Stimulated activated CD8-positive, alpha-beta memory T cell treated with anti-CD3 and anti-CD28 coated beads, Interleukin-7, amount 100 ng/mL, for 48 hours (primary cell): ENCODE measurements around the gene GPANK1.
A peak's percentile ranks its signal among the peaks of the same experiment; 100 is the strongest.

Source experiments
- DNase-seq, 2 donors: peaks; one replicate each; pipeline ENCODE4 v3.0.0-alpha.2; 2020; ENCODE audit warnings: low read depth in 1 of 2; ENCODE audit errors: extremely low read depth in 1 of 2

Gene GPANK1

DNA sequence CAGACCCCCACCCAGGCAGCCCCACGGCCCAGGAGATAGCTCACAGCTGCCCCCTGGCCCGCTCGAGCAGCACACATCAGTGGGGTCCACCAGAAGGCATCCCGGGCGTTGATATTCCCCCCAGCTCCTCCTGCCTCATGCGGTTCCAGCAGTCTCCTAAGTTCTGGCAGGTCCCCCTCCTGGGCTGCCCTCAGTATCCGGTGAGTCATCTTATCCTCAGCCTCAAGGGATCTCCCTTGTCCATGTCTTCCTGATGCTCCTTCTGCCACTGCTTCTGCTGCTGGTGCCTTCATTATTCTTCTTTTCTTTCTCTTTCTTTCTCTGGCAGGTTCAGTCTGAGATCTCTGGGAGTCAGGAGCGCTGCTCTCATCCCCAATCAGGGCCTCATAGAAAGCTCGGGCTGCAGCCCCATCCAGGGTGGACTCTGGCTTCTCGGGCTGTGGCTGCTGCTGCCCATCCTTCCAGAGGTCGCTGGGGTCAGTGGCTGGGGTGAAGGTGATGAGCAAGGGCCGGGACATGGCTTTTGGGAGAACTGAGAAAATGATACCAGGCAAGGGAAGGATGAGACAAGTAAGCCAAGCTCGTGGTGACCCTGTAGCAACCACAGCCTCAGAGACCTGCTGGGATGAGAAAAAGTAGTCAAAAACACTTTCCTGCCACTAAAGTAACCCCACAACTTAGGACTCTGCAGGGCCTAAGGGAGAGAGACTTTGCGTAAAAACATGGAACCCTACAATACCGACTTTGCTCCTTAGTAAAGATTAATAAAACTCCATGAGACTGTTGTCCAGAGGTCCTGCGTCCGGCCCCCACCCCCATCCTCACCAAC, 622 bp downstream of the GPANK1 start:
- no peak for DNase-seq

DNA sequence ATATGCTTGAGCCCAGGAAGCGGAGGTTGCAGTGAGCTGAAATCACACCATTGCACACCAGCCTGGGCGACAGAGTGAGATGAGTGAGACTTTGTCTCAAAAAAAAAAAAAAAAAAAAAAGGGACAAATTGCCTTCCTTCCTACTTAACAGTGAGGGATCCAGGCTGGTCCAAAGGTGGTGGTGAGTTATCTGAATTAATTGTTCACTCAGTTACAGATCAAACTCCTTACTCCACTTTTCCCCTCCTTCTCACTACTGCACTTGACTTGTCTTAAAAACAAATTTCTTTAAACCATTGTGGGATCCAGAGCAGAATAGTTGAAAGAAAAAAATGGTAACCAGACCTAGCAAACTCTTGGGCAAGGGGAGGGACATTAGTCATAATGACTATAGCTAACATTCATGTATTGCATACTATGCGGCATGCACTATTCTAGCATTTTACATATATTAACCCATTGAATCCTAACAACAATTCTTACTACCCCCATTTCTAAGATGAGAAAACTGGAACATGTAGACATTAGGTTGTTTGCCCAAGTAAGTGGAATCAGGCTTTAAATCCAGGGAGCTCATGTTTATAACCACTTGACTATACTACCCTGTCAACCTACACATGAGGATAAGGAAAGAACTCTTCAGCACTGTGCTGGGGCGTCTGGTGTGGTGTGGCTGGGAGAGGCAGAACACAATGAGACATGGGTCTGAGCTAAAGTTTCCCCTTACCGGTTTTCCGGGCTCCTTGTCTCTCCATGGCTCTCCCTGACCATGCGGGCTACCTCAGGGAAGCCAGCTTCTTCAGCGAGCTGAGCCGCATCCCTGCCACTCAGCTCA, 1.5 kb downstream of the GPANK1 start:
- DNase-seq = no peak

DNA sequence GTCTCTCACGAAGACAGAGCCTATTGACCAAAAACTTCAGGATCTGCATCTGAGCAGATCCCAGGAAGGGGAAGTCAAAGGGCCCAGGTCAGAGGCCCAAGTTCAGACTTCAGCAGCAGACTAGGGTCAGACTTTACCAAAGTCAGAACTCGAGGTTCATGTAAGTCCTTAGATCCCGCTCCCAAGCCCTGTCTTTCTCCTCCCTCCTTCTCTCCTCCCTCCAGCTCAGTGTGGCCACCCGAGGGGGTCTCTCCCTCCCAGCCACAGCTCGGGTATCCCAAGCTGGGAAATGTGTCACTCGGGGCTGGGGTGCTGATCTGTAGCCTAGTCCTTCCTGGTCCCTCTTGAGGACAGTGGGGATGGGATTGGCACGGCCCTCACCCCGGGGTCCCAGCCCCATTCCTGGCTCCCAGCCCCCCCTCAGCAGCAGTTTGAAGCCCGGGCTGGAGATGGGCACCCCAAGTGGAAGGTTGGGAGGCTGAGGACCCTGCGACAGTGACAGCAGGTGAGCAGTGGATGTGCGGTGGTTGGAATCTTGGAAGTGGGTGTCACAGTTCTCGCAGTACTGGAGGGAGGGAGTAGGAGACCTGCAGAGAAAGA, 2.6 kb downstream of the GPANK1 start:
- no peak for DNase-seq

DNA sequence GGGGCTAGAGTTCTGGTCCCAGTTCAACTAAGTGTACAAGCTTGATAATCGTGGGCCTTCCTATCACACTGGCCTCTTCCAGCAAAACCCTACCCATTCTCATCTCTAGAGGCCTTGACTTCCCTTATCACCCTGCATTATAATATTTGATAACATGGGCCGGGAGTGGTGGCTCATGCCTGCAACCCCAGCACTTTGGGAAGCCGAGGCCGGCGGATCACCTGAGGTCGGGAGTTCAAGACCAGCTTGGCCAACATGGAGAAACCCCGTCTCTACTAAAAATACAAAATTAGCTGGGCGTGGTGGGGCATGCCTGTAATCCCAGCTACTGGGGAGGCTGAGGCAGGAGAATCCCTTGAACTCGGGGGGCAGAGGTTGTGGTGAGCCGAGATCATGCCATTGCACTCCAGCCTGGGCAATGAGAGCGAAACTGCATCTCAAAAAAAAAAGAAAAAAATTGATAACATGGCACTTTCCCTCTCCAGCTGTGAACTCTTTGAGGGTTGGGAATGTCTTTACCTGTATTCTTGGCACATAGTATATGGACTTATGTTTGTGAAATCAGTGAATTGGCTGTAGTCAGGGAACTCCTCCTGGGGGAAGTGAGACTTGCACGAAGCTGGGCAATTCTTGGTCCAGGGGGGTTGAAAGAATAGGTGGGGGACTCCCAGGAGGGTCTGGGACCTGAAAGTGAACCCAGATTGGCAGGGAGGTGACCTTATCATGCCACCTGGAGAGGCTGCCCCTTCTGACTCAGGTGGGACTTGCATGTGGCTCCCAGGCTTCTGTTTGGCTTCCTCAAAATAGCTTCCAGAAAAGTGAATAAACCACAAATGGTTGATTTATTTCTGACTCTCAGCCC, 3.3 kb downstream of the GPANK1 start:
- DNase-seq = no peak

DNA sequence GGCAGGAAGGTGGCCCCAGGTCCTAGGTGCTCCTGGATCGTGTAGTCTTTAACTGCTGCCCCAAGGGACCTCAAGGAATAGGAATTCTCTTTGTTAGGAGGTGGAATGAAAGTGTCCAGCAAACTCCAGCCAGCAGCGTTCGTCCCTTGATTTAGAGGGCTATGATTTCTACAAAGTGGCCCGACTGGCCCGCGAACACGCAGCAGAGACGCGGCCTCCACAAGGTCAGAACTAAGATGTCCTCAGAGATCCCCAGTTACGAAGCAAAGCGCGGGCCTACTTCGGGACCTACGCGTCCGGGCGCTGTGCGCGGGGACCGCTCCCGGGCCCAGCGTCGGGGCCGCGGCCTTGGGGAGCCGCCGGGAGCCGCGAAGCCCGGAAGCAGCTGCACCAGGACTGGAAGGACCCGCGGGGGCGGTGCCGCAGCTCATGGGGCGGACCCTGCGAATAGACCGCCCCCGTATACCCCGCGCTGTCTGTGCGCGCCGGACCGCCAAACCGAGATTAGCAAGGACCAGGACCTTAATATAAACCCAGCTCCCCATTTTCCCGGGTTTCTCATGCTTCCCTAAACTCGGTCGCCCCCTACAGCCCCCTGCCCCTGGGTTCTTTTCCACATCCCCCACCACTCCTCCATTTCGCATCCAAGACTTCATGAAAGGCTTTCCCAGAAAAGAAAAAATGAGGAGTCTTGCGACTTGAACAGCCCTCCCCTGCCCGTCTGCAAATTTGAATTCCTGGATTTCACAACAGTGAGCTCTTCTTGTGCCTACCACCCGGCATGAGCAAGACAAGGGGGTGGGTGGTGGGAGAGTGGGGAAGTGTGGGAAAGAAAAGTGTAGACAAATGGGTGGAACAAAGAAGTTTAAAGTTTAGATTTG, 4.2 kb downstream of the GPANK1 start, which contains the start of gene C6orf47:
C6orf47 (minus strand) TSS at position 398 of the 881 bp plus-strand sequence. CDS start 831 bp downstream, outside the sequence.
- DNase-seq = peak; percentile 63 to 74

DNA sequence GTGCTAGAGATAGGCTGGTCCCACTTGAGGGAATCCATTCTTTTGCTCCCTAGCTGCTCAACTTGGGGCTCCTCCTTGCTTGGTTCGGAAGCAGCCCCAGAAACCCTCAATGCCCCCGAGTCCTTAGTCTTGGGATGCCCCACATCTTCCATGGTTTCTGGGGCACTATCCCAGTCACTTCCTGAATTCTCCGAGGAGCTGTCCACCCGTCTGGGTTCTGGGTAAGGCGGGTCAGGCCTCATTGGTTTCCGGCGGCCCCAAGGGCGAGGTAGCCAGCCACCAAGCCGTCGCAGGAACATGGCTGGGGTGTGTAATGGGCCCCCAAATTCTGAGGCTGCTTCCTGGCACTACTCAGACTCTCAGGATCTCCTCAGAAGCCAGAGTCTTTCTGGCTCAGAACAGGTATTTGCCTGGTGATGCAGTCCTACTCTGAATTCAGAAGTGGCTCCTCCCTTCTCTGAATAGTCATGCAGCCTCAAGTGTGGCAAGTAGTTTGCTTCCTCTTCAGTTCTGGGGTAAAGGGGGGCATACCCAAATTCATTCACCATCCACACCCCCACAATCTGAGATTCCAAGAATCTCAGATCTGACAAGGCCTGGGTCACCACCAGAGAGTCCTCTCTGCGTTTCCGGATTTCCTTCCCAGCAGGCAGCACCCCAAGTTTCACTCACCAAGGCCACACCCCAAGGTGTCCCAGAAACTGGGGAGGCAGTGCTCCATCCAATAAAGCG, 5.0 kb downstream of the GPANK1 start:
- DNase-seq = peak in 1 of 2 donors; percentile 18

DNA sequence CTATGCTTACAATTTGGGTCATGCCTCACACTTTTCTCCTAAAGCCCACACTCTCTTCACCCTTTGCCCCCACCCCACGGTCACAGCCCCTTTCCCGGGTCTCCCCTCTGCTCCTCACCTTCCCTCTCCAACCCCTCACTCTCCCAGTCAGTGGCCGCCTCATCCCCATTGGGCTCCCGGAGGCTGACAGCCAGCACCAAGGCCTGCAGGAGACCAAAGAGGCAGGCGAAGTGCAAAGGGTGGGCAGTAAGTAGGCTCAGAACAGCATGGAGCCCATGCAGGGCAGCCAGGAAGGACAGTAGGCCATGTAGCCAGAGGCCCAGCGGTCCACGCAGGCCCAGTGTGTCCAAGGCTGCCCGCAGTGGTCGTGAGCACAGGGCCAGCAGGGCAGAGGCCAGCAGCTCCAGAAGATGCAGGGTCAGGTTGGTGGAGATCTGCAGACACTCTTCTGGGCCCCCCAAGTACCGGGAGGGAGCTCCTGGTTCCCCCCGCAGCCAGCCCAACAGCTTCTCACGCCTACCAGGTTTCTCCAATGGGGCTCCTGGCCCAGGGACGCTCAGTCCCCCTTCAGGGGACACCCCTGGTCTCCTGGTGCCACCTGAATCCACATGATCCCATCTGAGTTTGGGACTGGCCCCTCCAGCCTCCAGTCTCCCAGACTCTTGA, 5.7 kb downstream of the GPANK1 start:
- no peak for DNase-seq

DNA sequence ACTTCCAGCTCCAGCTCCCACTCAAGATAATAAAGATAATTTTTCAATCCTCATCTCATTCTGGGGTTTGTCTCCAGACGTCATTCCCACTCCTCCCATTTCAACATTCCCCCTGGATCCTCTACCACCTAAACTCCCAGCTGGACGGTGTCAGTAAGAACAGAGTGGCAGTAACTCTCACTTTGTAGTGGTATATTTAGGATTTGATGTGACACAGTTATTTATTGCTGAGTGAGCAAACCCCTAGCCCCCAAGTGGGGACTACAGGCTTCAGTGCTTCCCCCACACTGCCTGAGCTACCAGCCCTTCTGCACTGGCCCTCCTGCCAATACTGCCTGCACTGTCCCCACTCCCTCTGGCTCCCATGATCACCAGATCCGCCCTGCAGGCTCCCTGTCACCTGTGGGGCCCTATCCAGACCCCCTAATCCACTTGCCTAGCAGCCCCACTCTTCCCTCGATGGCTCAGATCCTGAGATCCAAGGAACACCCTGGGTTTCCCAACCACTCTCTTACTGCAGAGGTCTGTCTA, 6.6 kb downstream of the GPANK1 start:
- DNase-seq = no peak

DNA sequence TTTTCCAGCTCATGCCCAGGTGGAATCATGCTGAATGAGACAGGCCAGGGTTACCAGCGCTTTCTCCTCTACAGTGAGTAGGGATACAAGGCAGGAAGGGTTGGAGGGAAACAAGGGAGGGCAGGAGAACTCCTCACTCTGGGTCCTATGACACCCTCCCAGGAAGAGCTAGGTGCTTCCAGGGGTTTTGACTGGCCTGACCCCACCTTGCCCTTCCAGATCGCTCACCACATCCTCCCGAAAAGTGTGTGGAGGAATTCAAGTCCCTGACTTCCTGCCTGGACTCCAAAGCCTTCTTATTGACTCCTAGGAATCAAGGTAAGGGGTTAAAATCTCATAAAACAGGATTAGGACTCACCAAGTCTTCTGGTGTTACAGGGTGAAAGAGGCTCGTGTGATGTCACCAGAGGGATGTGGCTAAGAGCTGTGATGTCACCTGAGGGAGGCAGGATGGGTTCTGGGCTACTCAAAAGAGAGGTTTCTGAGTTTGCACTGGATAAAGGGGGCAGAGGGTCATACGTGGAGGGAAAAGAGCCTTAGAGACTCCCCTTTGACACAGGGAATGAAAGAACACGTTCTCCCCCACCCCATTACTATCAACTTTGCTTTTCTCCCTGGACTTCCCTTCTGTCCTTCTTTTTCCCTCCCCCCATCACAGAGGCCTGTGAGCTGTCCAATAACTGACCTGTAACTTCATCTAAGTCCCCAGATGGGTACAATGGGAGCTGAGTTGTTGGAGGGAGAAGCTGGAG, 7.2 kb downstream of the GPANK1 start:
- DNase-seq = peak in 1 of 2 donors; percentile 24

DNA sequence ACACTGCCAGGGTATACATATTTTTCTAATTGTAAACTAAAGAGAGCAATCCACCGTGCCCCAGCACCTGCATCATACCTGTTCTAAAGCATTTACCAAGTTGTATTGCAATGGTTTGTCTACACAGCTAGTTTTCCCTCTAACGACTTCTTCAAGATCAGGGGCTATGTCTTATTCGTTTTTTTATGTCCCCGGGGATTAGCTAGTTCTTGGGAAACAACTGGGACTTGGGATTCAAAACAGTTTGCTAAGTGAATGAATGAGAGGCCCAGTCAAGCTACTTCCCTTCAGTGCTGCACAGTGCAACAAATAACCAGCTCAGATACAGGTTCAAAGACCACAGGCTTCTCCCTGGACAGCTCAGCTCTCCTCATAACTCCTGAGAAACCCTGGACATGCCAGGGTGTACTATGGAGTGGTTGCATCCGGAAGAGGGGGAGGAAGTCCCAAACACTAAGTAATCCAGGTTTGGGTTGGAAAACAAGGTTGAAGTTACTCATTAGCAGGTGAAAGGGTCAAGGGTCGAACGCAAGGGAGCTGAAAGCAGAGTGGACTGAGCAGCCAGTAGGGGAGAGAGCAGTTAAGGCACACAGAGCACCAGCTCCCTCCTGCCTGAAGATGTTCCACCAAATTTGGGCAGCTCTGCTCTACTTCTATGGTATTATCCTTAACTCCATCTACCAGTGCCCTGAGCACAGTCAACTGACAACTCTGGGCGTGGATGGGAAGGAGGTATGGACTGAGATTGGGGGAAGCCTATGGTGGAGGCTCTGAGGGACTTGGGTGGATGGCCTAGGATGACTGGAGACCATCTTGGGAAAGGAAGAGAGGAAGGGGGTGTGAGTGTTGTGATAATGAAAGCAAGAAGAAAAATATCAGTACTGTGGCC, 9.2 kb downstream of the GPANK1 start, which contains the start of gene APOM:
APOM (plus strand) TSS at position 546 of the 889 bp plus-strand sequence; CDS start at position 619, 73 bp downstream.
- no peak for DNase-seq

DNA sequence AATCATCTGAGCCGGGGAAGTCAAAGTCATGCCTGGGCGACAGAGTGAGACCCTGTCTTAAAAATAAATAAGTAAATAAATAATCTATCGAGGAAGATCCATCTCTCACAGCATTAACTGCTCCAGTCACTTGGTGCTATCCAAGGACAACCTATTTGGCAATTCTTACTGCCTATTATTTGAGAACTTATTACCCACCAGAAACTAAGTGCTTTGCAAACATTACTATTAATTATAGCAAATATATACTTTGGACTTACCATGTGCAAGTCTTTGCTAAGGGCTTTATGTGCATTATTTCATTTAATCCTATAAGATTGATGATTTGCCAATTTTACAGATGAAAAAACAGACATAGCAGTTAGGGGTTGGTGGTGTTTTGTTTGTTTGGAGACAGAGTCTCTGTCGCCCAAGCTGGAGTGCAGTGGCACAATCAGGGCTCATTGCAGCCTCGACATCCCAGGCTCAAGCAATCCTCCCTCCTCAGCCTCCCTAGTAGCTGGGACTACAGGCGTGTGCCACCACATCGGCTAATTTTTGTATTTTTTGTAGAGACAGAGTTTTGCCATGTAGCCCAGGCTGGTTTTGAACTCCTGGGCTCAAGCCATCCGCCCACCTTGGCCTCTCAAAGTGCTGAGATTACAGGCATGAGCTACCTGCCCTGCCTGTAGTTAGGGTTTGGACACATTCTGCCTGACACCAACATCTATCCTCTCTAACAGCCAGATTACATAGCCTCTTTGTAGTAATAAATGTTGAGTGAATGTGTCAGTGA, 10.0 kb downstream of the GPANK1 start:
- no peak for DNase-seq

DNA sequence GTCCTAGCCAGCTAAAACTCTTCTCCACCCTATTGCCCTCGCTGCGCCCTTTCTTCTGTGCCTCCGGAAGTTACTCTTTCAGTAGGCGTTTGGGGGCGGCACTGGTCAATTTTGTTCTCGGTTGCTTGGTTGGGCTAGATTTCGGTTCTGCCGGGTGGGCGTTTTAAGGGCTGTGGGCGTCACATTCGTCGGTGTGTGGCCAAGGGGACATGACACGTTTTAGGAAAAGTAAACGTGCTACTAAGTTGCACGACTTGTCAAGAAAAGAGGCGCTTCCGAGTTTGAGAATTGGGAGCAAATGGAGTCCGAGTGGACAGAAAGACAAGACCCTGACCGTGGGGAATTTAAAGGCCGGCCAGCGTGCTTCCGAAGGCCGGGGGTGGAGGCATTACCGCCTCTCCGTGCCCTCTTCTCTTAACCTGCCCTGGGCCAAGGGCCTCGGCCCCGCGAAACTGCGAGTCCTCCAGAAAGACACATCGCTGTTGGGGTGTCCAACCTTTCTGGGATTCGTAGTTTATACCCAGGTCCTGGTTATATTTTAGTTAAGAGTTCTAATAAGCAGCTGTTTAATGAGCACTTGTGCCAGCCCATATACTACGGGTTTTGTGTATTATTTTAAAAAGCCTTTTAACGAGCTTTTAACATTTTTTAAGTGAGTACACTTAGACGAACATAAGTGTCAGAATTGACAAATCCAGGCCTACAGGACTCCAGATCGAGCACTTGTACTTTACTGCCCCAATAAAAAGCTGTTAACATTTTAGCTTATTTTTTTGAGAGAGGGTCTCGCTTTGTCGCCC, 11.7 kb downstream of the GPANK1 start:
- peak; percentile 72 to 89 for DNase-seq

DNA sequence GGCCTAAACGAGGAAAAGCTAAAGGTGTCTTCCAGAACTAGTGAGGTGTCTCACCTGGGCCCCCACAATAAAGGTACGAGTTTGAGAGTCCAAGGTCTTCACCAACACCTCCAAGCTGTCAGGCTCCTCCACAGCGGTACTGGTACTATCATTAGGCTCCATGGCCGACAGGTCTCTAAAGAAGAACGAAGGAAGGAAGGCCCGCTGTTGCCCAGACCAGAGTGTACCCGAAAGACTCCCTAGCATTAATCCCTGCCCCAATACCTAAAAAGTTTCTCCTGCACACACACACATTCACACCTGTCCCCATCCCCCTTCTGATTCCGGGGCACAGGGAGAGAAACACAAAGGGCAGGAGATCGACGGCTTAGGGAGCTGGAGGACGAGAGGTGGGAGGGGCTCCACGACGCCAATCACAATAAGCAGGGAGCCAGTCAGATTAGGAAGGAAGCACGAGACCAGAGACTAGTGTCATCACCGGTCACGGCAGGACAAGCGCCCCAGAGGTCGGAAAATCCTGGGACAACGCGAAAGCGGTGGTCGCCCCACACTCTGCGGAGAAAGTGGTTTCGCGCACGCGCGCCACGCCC, 13.1 kb downstream of the GPANK1 start:
- peak in 1 of 2 donors; percentile 70 for DNase-seq

DNA sequence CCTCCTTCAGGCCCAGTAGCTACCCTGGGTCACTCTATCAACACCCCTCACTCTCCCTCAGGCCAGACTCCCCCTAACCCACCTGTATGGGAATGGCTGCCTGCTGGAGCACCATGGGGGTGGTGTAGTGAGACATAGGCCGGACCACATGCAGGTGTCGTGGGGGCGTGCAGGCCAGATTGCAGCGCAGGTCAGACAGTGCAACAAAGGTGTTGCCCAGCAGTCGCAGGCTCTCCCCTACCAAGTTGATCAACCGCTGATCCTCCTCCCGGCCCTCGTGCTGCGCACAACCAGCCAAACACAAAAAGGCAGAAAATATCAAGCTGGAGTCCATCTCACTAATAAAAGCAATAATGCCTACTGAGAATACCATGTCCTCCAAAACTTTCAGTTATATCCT, 19.5 kb downstream of the GPANK1 start:
- DNase-seq = no peak
